Parathyroid adenoma (tissue), 2 donors: ENCODE results near the gene DEFB124.
"Not testable (repeated sequence)": the region's sequence is repeated elsewhere in the genome, so short reads cannot be mapped to it uniquely, and the experiment has no call there.

ENCODE experiments used
- H2AFZ ChIP-seq: fragments of 300-600 bp; sonication (generic); one replicate; pipeline ENCODE4 v1.7.0; 2017; ENCODE audit warnings: antibody characterized with exemption, mild to moderate bottlenecking
- H3K27ac ChIP-seq: fragments of 300-600 bp; sonication (generic); one replicate; pipeline ENCODE4 v1.7.0; 2017
- H3K27me3 ChIP-seq: fragments of 300-600 bp; sonication (generic); one replicate; pipeline ENCODE4 v1.7.0; 2017; ENCODE audit warnings: low read length; ENCODE audit not compliant: control insufficient read depth, insufficient read depth
- H3K36me3 ChIP-seq: fragments of 300-600 bp; sonication (generic); one replicate; pipeline ENCODE4 v1.7.0; 2017; ENCODE audit warnings: low read length; ENCODE audit not compliant: control insufficient read depth, insufficient read depth
- H3K4me1 ChIP-seq: fragments of 300-600 bp; sonication (generic); one replicate; pipeline ENCODE4 v1.7.0; 2017; ENCODE audit warnings: control low read depth
- H3K4me2 ChIP-seq: fragments of 300-600 bp; sonication (generic); one replicate; pipeline ENCODE4 v1.7.0; 2017; ENCODE audit warnings: low read length
- H3K4me3 ChIP-seq: fragments of 300-600 bp; sonication (generic); one replicate; pipeline ENCODE4 v1.7.0; 2017; ENCODE audit warnings: low read depth, low read length
- H3K79me2 ChIP-seq: fragments of 300-600 bp; sonication (generic); one replicate; pipeline ENCODE4 v1.7.0; 2017; ENCODE audit warnings: control low read depth
- H3K9ac ChIP-seq: fragments of 300-600 bp; sonication (generic); one replicate; pipeline ENCODE4 v1.7.0; 2017; ENCODE audit warnings: mild to moderate bottlenecking
- H3K9me3 ChIP-seq: fragments of 300-600 bp; sonication (generic); one replicate; pipeline ENCODE4 v1.7.0; 2017; ENCODE audit warnings: low read length; ENCODE audit not compliant: control insufficient read depth
- TF ChIP-seq, protein P1 (sequence below): fragments of 300-600 bp; sonication (generic); IDR thresholded peaks from one replicate; pipeline ENCODE4 v1.7.0; 2017; ENCODE audit warnings: antibody characterized with exemption, mild to moderate bottlenecking
- donor health status: primary hyperparathyroidism.

DEFB124 gene, protein sequence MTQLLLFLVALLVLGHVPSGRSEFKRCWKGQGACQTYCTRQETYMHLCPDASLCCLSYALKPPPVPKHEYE

DNA sequence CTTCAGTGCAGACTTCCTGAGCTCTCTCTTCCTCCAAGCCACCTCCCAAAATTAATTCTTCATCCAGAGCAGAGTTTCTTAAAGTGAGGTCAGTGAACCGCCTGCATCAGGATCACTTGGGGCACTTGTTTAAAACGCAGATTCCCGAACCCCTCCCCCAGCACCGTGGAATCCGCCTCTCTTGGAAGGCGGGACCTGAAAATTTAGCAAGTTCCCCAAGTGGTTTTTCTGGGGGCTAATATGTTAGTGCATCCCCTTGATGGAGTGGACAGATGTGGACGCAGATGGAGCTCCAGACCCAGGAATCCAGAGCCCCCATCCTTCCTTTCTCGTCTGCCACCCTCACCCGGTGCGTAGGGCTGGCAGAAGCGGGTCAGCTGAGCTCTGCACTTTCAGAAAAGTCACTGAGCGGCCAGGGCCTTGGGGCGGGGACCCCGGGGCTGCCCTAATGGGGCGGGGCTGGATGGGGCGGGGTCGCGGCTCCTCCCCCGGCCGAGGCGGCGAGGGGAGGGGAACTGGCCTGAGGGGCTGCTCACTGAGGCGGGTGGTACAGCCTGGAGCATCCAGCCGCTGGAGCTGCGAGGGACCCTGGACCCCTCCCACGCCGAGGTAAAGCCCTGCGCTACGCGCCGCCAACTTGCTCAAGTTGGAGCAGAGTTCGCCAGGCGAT, at the start of gene DEFB124, which contains the start of gene REM1:
DEFB124 (minus strand) TSS at position 370 of the 670 bp plus-strand sequence. CDS start 2,114 bp downstream, outside the sequence.
REM1 (plus strand) TSS at position 531 of the 670 bp plus-strand sequence. CDS start 1,158 bp downstream, outside the sequence.
- Histone ChIP-seq H3K9ac (no peak within 1 kb of the TSS), H3K27me3 (no peaks in the 10 kb centered on the region), H3K79me2 (no peaks in the 10 kb centered on the region), H3K27ac (no peak within 1 kb of the TSS), H3K9me3 (no peaks in the 10 kb centered on the region), H3K4me2 (peak within 1 kb of the TSS; percentile 71), H3K4me1 (no peaks in the 10 kb centered on the region), H3K4me3 (peak within 1 kb of the TSS; percentile 40), H3K36me3 (no peaks in the 10 kb centered on the region), H2AFZ (peak within 1 kb of the TSS; percentile 63)
- TF ChIP-seq, protein P1, sequence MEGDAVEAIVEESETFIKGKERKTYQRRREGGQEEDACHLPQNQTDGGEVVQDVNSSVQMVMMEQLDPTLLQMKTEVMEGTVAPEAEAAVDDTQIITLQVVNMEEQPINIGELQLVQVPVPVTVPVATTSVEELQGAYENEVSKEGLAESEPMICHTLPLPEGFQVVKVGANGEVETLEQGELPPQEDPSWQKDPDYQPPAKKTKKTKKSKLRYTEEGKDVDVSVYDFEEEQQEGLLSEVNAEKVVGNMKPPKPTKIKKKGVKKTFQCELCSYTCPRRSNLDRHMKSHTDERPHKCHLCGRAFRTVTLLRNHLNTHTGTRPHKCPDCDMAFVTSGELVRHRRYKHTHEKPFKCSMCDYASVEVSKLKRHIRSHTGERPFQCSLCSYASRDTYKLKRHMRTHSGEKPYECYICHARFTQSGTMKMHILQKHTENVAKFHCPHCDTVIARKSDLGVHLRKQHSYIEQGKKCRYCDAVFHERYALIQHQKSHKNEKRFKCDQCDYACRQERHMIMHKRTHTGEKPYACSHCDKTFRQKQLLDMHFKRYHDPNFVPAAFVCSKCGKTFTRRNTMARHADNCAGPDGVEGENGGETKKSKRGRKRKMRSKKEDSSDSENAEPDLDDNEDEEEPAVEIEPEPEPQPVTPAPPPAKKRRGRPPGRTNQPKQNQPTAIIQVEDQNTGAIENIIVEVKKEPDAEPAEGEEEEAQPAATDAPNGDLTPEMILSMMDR, result no peak

DNA sequence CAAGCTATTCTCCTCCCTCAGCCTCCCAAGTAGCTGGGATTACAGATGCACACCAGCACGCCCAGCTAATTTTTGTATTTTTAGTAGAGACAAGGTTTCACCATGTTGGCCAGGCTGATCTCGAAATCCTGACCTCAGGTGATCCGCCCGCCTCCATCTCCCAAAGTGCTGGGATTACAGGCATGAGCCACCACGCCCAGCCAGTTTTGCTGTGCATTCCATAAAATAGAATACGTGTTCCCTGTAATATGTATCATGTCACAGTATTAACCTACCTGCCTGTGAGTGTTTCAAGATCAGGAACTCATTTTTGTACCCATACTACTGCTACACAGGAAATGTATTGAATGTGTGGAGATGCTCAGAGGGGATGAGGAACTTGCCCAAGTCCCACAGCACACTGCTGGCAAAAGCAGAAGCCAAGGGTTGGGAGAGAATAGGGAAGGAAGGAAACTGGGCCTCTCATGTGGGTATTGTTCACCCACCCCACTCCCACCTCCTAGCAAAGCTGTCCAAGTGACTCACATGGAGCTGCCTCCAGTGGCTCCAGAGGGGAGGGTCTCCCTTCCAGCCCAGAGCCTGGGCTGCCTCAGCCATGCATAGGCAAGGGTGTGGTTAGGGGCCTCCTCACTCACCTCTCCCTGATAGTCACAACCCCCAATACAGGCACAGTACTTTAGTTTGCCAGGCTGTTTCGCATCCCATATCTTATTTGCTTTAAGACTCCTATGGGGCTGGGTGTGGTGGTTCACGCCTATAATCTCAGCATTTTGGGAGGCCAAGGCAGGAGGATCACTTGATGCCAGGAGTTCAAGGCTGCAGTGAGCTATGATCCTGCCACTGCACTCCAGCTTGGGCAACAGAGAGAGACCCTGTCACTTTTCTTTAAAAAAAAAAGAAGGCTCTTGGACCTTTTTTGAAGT, 48.7 kb upstream of the DEFB124 start:
- no peak overlapping the region for H2AFZ ChIP-seq
- H3K4me1 ChIP-seq, result no peaks in the 10 kb centered on the region
- no peak overlapping the region for H3K27ac ChIP-seq
- no peak overlapping the region for H3K4me2 ChIP-seq
- H3K4me3 ChIP-seq, result no peak overlapping the region
- no peaks in the 10 kb centered on the region for H3K27me3 ChIP-seq
- peaks cover 31% of the 10 kb centered on the region for H3K79me2 ChIP-seq
- H3K36me3 ChIP-seq, result no peaks in the 10 kb centered on the region
- no peaks in the 10 kb centered on the region for H3K9me3 ChIP-seq
- no peak overlapping the region for H3K9ac ChIP-seq
- TF ChIP-seq, protein P1, result no peak

DNA sequence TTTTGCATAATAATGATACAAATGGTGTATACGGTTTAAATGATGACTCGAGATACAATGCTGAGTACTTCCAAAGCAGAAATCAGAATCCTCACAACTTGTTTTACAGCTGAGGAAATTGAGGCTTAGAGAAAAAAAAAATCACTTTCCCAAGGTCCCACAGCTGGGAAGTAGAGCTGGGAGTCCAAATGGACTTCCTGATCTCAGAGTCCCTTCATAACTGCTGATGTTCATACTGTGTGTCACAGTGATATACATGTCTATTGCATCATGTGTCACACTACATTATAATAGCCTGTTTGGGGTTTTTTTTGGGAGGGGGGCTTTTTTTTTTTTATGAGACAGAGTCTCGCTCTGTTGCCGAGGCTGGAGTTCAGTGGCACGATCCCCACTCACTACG, 47.8 kb upstream of the DEFB124 start:
- H3K4me2 ChIP-seq, result no peak overlapping the region
- no peak overlapping the region for H3K9ac ChIP-seq
- no peaks in the 10 kb centered on the region for H3K4me1 ChIP-seq
- TF ChIP-seq, protein P1, result no peak
- H3K9me3 ChIP-seq, result no peaks in the 10 kb centered on the region
- H2AFZ ChIP-seq, result no peak overlapping the region
- H3K36me3 ChIP-seq, result no peaks in the 10 kb centered on the region
- H3K79me2 ChIP-seq, result peaks cover 37% of the 10 kb centered on the region
- H3K27me3 ChIP-seq, result no peaks in the 10 kb centered on the region
- H3K27ac ChIP-seq, result no peak overlapping the region
- no peak overlapping the region for H3K4me3 ChIP-seq

DNA sequence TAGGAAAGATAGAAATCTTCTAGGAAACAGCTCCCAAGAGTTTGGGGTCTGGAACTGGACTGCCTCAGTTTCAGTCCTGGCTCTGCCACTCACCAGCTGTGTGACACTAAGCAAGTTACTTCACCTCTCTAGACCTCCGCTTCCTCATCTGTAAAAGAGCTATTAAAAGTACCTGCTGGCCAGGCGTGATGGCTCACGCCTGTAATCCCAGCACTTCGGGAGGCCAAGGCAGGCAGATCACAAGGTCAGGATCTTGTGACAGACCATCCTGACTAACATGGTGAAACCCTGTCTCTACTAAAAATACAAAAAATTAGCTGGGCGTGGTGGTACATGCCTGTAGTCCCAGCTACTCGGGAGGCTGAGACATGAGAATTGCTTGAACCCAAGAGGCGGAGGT, 46.3 kb upstream of the DEFB124 start:
- H3K27me3 ChIP-seq, H3K9ac ChIP-seq, H3K4me3 ChIP-seq, H3K4me2 ChIP-seq, H3K4me1 ChIP-seq, H3K9me3 ChIP-seq, H3K27ac ChIP-seq, H3K36me3 ChIP-seq, H2AFZ ChIP-seq: not testable (repeated sequence)
- H3K79me2 ChIP-seq, result peaks cover 50% of the 10 kb centered on the region

DNA sequence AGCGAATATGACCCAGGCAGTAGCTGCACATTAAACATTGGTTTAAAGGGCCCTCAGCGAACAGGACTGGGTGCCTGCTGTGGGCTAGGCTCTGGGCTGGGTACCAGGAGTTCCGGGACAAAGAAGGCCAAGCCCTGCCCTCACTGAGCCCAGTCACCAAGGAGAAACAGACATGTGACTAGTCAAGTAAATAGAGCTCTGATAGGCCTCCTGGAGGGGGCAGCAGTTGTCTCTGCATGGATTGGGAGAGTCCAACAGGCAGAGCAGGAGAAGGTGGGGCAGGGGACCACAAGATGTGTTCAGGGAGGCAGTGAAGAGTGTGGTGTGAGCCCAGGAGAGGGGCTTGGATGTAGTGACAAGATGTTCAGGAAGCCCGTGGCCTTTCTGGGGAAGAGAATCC, 42.4 kb upstream of the DEFB124 start:
- no peak overlapping the region for H2AFZ ChIP-seq
- H3K9ac ChIP-seq, result no peak overlapping the region
- H3K79me2 ChIP-seq, result peaks cover 58% of the 10 kb centered on the region
- no peaks in the 10 kb centered on the region for H3K9me3 ChIP-seq
- no peak overlapping the region for H3K4me2 ChIP-seq
- TF ChIP-seq, protein P1, result no peak
- H3K27ac ChIP-seq, result no peak overlapping the region
- H3K4me1 ChIP-seq, result peaks cover 17% of the 10 kb centered on the region
- no peaks in the 10 kb centered on the region for H3K27me3 ChIP-seq
- H3K4me3 ChIP-seq, result no peak overlapping the region
- H3K36me3 ChIP-seq, result no peaks in the 10 kb centered on the region
